Endothelial cell of umbilical vein (primary cell): Measurements from ENCODE around the gene KIDINS220. TPM values are rescaled to one million over a fixed set of nuclear protein-coding genes. Genes with fewer than 3 reads are reported as not detected.

Experiments used
- BruUV-seq: library from RNA; stranded (reverse); fragments of 400-500 nt; replicated peaks from 2 replicates; lab custom pipeline; 2021; lab: Mats Ljungman, UMichigan
- CTCF ChIA-PET: fragments of 300-600, 350-600 bp; sonication (Branson Sonifier 250); formaldehyde crosslinking; loops from one replicate; lab custom pipeline; 2021; ENCODE audit warnings: antibody characterized with exemption, inconsistent platforms; lab: Charles Lee
- POLR2A ChIA-PET: fragments of 300-600, 350-600 bp; sonication (Branson Sonifier 250); formaldehyde crosslinking; loops from one replicate; lab custom pipeline; 2021; ENCODE audit warnings: antibody characterized with exemption, inconsistent platforms; lab: Charles Lee
- DNase-seq: peaks from one replicate; pipeline ENCODE4 v3.0.0-alpha.2; 2011; ENCODE audit warnings: low read depth, low spot score
- FAIRE-seq: peaks from 2 replicates; lab custom pipeline; 2011; peaks lifted over from hg19 to GRCh38; lab: Jason Lieb, UNC
- H2AFZ ChIP-seq: 2 replicates; pipeline ENCODE4 v1.6.0; 2012; ENCODE audit warnings: low read depth, low read length, control low read depth, inconsistent platforms
- H3K27ac ChIP-seq: 2 replicates; pipeline ENCODE4 v1.5.1; 2011; ENCODE audit warnings: low read depth, mild to moderate bottlenecking, control low read depth, low read length, moderate library complexity; ENCODE audit not compliant: insufficient read depth
- H3K27me3 ChIP-seq, 2 experiments: 2 replicates each; pipeline versions ENCODE4 v1.6.0 to v1.6.1; 2011; ENCODE audit warnings: low read length in 2 of 2, mixed read lengths in 1 of 2; ENCODE audit not compliant: control insufficient read depth in 2 of 2, insufficient read depth in 2 of 2
- H3K36me3 ChIP-seq, 2 experiments: 2 replicates in 1 of 2; 3 replicates in 1 of 2; pipeline ENCODE4 v1.5.1; 2011; ENCODE audit warnings: low read length in 2 of 2, mild to moderate bottlenecking in 1 of 2, moderate library complexity in 1 of 2; ENCODE audit not compliant: control insufficient read depth in 2 of 2, insufficient read depth in 2 of 2; ENCODE audit errors: extremely low read depth in 1 of 2
- H3K4me1 ChIP-seq: 3 replicates; pipeline ENCODE4 v1.5.1; 2011; ENCODE audit warnings: mild to moderate bottlenecking, low read length; ENCODE audit not compliant: control insufficient read depth, insufficient read depth; ENCODE audit errors: extremely low read depth
- H3K4me2 ChIP-seq: 2 replicates; pipeline ENCODE4 v1.6.1; 2011; ENCODE audit warnings: low read length, control low read depth, mixed read lengths; ENCODE audit not compliant: insufficient read depth
- H3K4me3 ChIP-seq, 3 experiments: fragments of 200-600 bp in 1 of 3; sonication (generic), shearing (Covaris generic) in 1 of 3; replicated peaks in 1 of 3; 2 replicates each; pipeline ENCODE4 v1.5.1; 2011 to 2016; ENCODE audit warnings: control low read depth in 3 of 3, low read length in 3 of 3, mild to moderate bottlenecking in 2 of 3, inconsistent platforms in 1 of 3, low read depth in 1 of 3, moderate library complexity in 1 of 3; ENCODE audit not compliant: insufficient read depth in 1 of 3
- H3K79me2 ChIP-seq: 2 replicates; pipeline ENCODE4 v1.6.0; 2012; ENCODE audit warnings: low read length, inconsistent platforms; ENCODE audit not compliant: control insufficient read depth, insufficient read depth
- H3K9ac ChIP-seq: replicated peaks from 2 replicates; pipeline ENCODE3; 2011; ENCODE audit warnings: low read length, control low read depth; ENCODE audit not compliant: insufficient read depth; ENCODE audit errors: extremely low read depth
- H3K9me1 ChIP-seq: replicated peaks from 3 replicates; pipeline ENCODE4 v1.6.0; 2011; ENCODE audit warnings: mild to moderate bottlenecking, low read length; ENCODE audit not compliant: control insufficient read depth, insufficient read depth; ENCODE audit errors: extremely low read depth
- H3K9me3 ChIP-seq: replicated peaks from 2 replicates; pipeline ENCODE4 v1.5.1; 2012; ENCODE audit warnings: low read length, inconsistent platforms; ENCODE audit not compliant: control insufficient read depth, insufficient read depth
- H4K20me1 ChIP-seq: replicated peaks from 2 replicates; pipeline ENCODE3; 2011; ENCODE audit warnings: mild to moderate bottlenecking, low read length; ENCODE audit not compliant: control insufficient read depth, insufficient read depth; ENCODE audit errors: extremely low read depth
- CTCF ChIP-seq, 2 donors: IDR thresholded peaks; 1 replicate in 1 of 2; 2 replicates in 1 of 2; pipeline ENCODE4 v1.5.1; 2011; ENCODE audit warnings: low read length in 2 of 2, mild to moderate bottlenecking in 2 of 2, moderate library complexity in 2 of 2, control low read depth in 1 of 2, inconsistent platforms in 1 of 2, low read depth in 1 of 2; ENCODE audit not compliant: insufficient read depth in 1 of 2; ENCODE audit errors: extremely low read depth in 1 of 2
- EZH2 ChIP-seq: IDR thresholded peaks from 2 replicates; pipeline ENCODE4 v1.6.1; 2012; ENCODE audit warnings: borderline replicate concordance, low read depth, mild to moderate bottlenecking, moderate library complexity, low read length, inconsistent platforms; ENCODE audit not compliant: severe bottlenecking
- FOS ChIP-seq: IDR thresholded peaks from 2 replicates; pipeline ENCODE4 v1.6.1; 2011; ENCODE audit warnings: mild to moderate bottlenecking, low read length, moderate library complexity, borderline replicate concordance; ENCODE audit not compliant: insufficient read depth
- GATA2 ChIP-seq: IDR thresholded peaks from 2 replicates; pipeline ENCODE4 v1.7.0; 2011; ENCODE audit warnings: low read depth, mild to moderate bottlenecking, moderate library complexity, mixed read lengths, low read length; ENCODE audit not compliant: insufficient read length, insufficient read depth
- JUN ChIP-seq: IDR thresholded peaks from 2 replicates; pipeline ENCODE4 v1.6.1; 2011; ENCODE audit warnings: borderline replicate concordance, low read depth; ENCODE audit not compliant: insufficient read length, insufficient read depth
- MAX ChIP-seq: IDR thresholded peaks from 2 replicates; pipeline ENCODE4 v1.6.1; 2011; ENCODE audit not compliant: insufficient read depth, insufficient read length
- MYC ChIP-seq: IDR thresholded peaks from one replicate; pipeline ENCODE4 v1.6.1; 2011; ENCODE audit warnings: mild to moderate bottlenecking, low read depth, low read length
- POLR2A ChIP-seq: IDR thresholded peaks from 2 replicates; pipeline ENCODE4 v1.6.1; 2012; ENCODE audit warnings: low read depth, mild to moderate bottlenecking, control low read depth, low read length
- POLR2AphosphoS5 ChIP-seq: IDR thresholded peaks from 2 replicates; pipeline ENCODE4 v1.6.1; 2012; ENCODE audit warnings: low read depth, mild to moderate bottlenecking, control low read depth, low read length, moderate library complexity; ENCODE audit not compliant: insufficient read depth
- dilution Hi-C: fragments of 300-500 bp; cut with MboI; formaldehyde crosslinking; loops from one replicate; pipeline ENCODE4 v1.15.0; 2019; ENCODE audit warnings: low sequenced_read_pairs; ENCODE audit not compliant: extremely low pct_ligation_motif_present
- intact Hi-C: fragments of 100-400 bp; cut with micrococcal nuclease; formaldehyde crosslinking; loops from one replicate; pipeline ENCODE4 v1.10.0; 2022
- polyA plus RNA-seq, 4 experiments: library from polyadenylated mRNA; depleted of rRNA in 3 of 4; stranded (reverse) in 3 of 4; unstranded in 1 of 4; fragments of >200 nt; gene quantifications; 2 replicates each; pipeline versions ENCODE4 v1.2.1 to v1.2.3, GENCODE V29; 2011 to 2012; ENCODE audit warnings: missing spikeins in 1 of 4
- total RNA-seq: library from RNA; stranded (reverse); gene quantifications from 2 replicates; pipeline ENCODE4 v1.2.3, GENCODE V29; 2021

The KIDINS220 gene
- total and polyA plus RNA-seq, 2 donors (not counting 3 experiments of a cell fraction or from before 2014, with no cell fraction given), result 33.9 to 41.3 TPM

GRCh38 chr2:8848328-8849100 lies 11.1 kb upstream of the KIDINS220 start:
- dilution Hi-C loops (no loop called here), intact Hi-C loops (no loop called here)
- ChIA-PET POLR2A (no interaction called here), CTCF (no interaction called here)
- Histone ChIP-seq H3K9ac (no peak overlapping the region), H3K4me3 (no peak overlapping the region), H2AFZ (no peak overlapping the region), H3K9me1 (no peaks in the 10 kb centered on the region), H3K27me3 (peaks cover 3 to 6% of the 10 kb centered on the region in 2 experiments), H3K4me2 (no peak overlapping the region), H3K9me3 (no peaks in the 10 kb centered on the region), H3K27ac (no peak overlapping the region), H3K36me3 (no peaks in the 10 kb centered on the region), H3K4me1 (no peaks in the 10 kb centered on the region), H3K79me2 (no peaks in the 10 kb centered on the region), H4K20me1 (no peaks in the 10 kb centered on the region)
- TF ChIP-seq JUN, result no peak
- TF ChIP-seq EZH2, result no peak
- TF ChIP-seq CTCF (IDR thresholded peaks at IDR 0.05; ENCODE audit: extremely low read depth in 1 of 2, insufficient read depth in 1 of 2, low read depth in 1 of 2, low read length in 2 of 2), result no peak
- no peak for TF ChIP-seq GATA2
- TF ChIP-seq POLR2A, result no peak
- no peak for TF ChIP-seq MAX
- TF ChIP-seq MYC, result no peak
- no peak for TF ChIP-seq POLR2AphosphoS5
- TF ChIP-seq FOS, result no peak
- FAIRE-seq (no peak), DNase-seq (no peak)
- BruUV-seq, result no TSS peak
